Ureter (tissue), 1 donor: ENCODE data around the gene CUEDC1. TPM values are rescaled to one million over a fixed set of nuclear protein-coding genes. Genes with fewer than 3 reads are reported as not detected.
"Not testable (repeated sequence)": the region's sequence is repeated elsewhere in the genome, so short reads cannot be mapped to it uniquely, and the experiment has no call there.

Experiments used
- DNase-seq: peaks from one replicate; pipeline ENCODE4 v3.0.0-alpha.2; 2020; ENCODE audit warnings: low spot score
- total RNA-seq: library from RNA; stranded (reverse); gene quantifications from one replicate; pipeline ENCODE4 v1.2.4, GENCODE V29; 2023
- donor health status: DM: yes; HTN: yes; CAD: no.

Gene CUEDC1
- total RNA-seq, 1 donor from 2014 or later, result 36.9 TPM

DNA sequence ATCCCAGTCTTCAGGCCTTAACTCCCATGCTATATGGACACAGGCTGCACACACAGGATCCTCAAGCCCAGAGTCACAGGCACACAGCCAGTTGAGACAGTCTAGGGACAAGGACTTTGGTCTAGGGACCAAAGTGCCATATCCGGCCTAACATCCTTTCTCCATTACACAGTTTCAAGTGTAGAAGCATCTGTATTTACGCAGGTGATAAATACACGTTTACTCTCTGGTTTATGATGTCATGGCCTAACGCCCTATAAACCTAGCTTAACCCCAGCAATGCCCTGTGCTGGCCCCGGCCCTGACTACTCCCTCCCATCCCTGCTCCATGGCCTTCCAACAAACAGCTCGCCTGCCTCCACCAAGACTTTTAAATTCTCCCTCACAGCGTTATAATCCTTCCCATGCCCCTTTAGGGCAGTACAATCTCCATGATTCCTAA is 17.1 kb downstream of the CUEDC1 start:
- no peak for DNase-seq

DNA sequence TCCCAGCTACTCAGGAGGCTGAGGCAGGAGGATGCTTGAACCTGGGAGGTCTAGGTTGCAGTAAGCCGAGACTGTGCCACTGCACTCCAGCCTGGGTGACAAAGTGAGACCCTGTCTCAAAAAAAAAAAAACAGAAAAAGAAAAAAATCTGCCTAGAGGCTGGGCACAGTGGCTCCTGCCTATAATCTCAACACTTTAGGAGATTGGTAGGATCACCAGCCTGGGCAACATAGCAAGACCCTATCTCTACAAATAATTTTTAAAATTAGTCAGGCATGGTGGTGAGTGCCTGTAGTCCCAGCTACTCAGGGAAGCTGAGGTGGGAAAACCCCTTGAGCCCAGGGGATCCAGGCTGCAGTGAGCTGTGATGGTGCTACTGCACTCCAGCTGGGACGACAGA is 17.7 kb downstream of the CUEDC1 start:
- no peak for DNase-seq

DNA sequence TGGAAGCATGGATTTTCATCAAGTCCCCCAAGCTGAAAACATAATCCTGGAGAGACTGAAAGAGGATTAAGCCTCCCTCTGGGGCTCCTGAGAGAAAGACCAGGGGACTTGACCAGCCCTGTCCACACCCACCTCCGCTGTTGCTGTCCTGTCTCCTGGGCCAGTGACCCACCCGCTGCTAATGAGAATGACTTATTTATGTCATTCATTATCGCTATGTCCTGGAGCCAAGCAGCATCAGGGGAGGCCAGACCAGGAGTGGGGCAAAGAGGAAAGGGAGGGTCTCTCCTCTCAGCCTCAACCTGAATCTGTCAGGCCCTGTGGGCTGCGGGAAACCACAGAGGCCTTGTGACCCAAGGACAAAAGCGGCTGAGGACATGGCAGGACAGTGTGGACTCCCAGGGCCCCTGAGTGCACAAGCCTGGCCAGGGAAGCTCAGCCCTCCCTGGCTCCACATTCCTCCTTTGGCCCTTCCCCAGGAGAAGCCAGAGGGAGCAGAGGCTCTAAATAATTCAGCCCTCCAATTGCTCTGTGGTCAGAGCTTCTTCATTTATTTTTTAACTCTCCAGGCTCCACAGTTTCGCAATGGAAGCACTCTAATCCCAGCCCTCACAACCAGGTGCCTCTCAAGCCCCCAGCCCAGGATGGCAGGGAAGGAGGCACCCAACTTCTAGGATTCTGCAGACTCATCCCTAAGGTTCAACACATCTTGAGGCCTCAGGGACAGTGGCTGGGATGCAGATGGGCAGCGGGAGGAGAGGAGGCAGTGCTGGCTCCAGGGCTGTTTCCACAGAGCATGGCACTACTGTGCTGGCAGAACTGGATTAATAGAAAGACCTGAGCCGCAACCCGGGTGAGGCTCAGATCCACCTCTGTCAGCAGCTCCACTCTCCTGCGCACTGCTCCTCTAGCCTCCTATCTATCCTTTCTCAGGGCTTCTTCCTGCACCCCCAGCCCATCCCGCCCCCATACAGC is 19.1 kb downstream of the CUEDC1 start:
- peak; percentile 70 for DNase-seq

DNA sequence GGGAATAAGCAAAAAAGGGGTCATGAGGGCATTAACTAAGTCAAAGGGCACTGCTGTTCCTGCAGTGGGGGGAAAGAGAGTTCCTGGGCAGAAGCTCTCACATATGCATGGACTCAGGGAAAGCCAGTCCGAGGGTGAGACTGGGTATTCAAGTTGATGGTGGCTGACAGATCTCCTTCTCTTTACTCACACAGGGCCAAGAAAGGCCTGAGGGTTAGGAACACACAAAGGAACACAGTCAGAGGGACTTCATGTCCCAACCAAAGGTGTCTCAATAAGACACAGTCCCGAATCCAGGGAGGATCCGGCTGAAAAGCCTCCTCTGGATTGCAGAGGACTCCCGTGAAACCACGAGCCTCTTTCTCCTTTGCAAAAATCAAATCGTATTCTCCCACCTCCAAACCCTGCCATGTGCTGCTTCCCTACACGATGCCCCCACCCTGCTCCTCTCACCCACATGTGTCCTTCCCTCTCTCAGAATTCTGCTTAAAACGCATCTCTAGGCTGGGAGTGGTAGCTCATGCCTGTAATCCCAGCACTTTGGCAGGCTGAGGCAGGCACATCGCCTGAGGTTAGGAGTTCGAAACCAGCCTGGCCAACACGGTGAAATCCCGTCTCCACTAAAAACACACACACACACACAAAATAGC is 23.6 kb downstream of the CUEDC1 start:
- no peak for DNase-seq

DNA sequence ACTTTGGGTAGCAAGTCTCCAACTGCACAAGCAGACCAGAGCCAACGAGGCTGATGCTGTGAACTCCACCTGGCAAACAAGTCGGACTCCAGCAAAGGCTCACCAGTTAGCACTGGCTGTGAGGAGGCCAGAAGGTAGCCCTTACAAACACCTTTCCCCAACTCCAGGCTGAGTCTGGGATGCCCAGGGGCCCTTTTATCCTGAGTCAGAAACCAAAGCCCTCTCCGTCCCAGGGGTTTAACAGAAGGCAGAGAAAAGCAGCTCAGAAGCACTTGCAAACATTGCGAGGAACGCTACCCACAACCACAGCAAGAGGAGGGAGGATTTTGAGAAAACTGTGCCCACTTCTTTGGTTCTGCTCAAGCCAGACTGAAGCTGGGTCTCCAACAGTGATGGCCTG is 25.0 kb downstream of the CUEDC1 start:
- no peak for DNase-seq

DNA sequence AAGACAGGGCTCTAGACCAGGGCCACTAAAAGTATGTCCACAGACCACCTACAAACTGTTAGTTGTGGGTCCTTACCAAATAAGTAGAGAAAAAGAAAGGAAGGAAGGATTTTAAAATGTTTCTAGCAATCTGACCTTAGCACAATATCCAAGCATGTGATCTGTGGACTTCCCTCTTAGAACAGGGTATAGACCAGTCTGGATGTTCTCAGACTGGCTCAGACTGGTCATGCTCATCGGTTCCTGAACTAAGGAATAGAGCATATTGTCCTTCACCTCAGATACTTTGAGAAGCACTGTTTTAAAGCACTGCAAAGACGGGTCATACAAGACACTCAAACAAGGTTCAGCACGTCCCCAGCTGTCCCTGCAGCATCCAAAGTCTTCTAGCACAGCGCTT is 25.8 kb downstream of the CUEDC1 start:
- DNase-seq, result no peak

DNA sequence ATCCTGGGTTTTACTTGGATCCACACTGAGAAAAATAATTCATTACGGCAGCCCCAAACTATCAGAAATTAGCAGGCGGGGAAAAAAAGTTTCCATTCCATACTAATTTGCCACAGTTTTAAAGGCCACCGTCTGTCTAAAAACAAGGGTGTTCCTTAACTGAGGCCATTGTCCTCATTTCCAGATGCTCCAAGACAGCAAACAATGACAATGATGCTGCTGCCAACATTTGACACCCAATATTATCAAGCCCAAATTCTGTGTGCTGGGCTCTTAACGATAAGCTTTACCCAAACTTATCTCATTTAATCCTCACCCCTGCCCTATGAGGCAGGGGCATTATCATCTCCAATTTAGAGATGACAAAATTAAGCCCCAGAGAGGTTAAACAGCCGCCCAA is 26.3 kb downstream of the CUEDC1 start:
- DNase-seq, result no peak

DNA sequence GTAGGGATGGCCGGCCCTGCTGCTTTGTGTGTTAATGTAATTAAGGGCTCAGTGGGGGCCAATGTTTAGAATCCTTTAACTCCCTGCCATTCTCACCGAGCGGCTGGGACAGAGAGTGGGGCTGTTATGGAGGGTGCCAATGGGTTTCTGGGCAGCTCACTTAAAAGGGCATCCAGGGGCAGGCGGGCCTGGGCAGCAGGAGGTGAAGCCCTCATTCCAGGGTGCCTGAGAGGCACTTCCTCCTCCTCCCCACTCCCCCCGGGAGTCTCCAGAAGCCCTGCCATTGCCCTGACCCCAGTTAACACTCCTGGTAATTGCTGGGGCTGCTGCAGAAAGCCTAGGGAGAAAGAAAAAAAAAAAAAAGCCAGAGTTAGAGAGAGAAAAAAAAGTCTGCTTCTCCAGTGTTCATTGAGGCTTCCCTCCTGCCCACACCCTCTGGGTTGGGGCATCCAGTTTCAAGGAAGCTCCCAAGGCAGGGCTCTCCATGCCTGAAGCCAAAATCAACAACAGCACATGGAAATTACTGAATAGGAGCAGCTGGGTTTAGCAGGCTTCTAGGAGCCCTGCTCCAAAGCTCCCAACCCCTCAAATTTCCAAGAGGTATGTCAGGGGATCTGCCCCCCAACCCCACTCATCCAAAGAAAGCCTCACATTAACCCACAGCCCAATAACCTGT is 28.0 kb downstream of the CUEDC1 start:
- DNase-seq, result no peak

DNA sequence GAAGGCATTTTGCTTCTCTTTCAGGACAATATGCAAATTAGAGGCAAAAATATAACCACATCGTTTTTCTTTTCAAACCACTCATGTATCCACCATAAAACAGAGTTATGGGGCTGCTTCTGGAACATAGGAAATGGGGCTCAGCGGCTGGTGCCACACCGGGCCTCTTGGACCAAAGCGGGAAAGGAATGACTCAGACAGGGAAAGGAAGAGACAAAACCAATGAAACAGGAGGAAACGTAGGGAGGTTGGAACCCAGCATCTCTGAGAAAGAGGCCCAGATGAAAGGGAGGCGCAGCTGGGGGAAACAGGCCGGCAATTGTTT is 28.5 kb downstream of the CUEDC1 start:
- DNase-seq, result no peak

DNA sequence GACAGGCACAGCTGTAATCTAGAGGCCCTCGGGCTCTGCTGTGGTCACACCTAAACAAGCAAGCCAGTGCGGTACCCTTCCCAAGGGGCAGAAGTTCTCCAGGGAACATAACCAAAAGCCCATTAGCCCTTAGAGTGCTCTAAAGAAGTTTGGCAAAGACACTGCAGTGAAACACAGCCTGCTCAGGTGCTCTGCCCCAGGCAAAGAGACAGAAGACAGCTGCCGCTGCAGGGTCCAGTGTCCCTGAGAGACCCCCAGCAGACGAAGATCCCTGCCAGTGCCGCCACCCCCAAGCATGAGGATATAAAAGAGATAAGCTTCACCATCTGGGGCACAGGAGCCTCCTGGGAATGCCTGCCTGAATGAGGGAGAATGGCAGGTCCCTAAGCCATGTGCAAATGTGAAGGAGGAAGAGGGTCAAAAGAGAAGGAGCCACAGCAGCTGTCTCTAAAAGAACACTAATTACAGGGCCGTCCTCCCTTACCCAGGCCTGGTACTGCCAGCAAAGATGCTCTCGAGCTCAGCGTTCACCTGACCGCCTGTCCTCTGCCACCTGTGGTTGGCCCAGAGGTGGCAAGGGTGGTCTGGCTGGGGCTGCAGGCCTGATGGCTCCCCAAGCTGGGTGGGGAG is 29.7 kb downstream of the CUEDC1 start:
- DNase-seq, result no peak

DNA sequence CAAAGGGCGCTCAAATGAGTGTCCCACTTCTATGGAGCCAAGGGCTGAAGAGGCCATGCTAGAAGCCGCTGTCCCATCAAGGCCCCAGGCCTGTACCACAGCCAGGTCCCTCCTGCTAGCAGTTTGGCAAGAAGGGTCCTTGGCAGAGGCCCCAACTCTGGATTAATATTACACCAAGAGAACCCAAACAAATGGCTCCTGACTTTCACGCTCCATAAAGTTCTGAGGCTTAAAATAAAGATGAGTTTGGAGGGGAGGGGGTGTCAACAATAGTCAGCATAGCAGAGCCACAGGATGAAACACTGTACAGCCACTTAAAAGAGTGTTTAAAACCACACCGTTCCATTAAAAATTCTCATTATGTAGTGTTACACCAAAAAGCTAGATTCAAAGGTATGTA is 30.5 kb downstream of the CUEDC1 start:
- DNase-seq, result no peak

DNA sequence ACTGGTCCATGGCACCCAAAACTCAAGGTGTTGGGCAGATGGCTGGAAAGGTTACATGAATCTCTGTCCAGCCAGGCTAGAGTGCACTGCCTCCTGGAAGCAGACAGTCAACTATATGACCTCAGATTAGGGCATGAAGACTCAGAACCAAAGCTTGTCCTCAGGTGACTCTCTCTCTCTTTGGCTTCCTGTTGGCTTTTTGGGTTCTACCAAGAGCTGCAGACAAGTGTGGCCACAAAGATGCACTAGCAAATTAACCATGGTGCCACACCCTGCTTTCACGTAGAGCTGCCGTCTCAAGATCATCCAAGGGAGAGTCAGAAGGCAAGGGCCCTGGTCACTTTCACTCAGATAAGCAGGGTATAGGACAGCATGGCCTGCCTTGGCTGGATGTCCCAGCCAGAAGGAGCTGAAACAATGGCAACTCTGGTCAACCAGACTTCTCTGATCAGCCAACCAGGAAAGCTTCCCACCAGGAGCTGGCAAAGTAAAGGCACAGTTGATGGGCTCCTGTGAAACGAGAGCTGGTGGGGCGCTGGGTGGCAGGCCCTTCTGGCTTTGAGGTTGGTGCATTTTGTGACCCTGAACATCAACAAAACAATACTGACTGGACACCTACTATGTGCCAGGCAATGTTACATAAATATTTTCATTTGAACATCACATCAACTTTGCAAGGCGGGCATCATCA is 31.9 kb downstream of the CUEDC1 start:
- DNase-seq, result no peak

DNA sequence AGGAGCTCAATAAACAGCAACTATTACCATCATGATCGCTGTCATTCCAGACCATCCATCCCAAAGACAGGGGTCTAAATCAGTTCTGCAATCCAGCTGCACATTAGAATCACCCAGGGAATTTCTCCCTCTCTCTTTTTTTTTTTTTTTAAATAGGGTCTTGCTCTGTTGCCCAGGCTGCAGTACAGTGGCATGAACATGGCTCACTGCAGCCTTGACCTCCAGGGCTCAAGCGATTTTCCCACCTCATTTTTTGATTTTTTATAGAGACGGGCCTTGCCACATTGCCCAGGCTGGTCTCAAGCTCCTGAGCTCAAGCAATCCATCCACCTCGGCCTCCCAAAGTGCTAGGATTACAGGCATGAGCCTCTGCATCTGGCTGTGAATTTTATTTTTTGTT is 32.5 kb downstream of the CUEDC1 start:
- not testable (repeated sequence) for DNase-seq

DNA sequence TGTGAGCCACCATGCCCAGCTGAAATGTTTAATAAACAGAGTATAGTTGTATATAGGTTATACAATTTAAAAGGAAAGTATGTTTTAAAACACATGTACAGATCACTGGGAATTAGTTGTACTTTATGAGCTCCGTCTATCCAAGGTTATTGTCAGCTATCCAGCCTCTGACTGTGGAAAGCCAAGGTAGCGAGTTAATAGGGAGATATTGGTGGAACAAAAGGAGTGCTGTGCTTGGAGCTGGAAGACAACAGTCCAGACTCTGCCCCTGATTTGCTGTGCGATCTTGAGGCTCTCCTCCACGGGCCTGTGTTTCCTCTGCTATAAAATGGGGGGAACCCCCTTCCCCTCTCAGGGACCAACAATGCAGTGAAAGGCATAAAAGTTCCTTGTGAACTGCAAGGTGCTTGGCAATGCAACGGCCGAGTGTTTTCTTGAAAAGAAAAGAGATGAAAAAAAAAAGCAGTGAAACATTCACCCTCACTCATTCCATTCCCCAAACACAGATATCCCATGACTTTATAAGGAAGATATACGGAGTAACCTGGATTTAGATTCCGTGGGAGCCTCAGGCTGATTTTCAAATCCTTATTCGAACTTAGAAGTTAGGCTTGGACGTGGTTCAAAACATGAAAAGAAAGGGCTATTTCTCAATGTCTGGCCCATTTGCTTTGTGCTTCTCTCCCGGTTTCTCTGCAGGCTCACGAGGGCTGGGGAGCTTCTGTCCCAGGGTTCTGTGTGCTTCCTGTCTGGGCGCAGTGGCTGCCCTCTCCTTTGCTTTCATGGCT is 34.1 kb downstream of the CUEDC1 start:
- no peak for DNase-seq

DNA sequence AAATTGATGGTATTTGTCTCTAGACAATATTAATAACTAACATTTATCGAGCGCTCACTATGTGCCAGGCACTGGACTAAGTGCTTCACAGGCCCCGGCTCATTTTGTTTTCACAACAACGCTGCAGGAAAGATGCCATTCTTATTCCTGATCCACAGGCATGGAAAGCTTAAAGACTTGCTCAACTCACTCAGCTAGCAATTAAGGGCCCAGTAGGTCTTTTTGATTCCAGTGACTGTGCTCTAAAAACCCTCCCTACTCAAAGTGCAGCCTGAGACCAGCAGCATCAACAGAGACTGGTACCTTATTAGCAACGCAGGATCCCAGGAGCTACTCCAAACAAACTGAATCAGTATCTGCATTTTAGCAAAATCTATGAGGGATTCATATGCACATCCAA is 35.3 kb downstream of the CUEDC1 start:
- DNase-seq, result no peak

DNA sequence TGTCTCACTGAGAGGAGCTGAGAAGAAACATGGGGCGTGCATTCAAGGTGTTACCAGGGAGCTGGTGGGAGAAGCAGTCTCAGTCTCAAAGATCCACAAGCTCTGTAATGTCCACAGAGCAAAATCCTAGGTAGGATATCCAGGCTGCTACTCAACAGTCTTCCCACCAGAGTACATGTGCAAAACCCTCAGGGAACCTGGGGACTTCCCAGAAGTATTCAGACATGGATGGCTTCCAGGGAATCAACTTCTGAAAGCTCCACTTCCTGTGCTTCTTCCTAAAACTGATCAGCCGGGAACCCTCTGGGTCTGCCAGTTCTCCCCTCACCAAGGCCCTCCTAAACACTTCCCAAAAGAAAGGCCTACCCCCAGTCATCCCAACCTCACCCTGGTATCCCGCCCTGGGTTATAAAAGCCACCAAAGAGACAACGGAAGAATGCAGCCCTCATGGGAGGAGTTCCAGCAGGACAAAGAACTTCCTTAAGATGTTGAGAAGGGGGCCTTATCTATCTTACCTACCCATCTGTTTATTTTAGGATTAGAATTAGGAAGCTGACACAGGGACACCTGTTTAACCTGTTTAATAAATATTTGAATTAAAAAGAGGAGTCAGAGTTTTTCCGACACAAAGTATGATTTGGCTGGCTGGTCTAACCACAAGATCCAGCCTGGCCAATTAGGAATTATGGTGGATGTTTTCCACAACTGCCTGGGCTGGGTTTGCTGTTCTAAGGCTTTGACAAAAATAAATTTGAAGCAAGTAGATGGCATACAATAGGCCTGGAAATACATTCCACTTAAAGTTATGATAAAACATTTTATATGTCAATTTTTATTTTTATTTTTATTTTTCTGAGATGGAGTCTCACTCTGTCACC is 37.0 kb downstream of the CUEDC1 start:
- DNase-seq, result no peak

DNA sequence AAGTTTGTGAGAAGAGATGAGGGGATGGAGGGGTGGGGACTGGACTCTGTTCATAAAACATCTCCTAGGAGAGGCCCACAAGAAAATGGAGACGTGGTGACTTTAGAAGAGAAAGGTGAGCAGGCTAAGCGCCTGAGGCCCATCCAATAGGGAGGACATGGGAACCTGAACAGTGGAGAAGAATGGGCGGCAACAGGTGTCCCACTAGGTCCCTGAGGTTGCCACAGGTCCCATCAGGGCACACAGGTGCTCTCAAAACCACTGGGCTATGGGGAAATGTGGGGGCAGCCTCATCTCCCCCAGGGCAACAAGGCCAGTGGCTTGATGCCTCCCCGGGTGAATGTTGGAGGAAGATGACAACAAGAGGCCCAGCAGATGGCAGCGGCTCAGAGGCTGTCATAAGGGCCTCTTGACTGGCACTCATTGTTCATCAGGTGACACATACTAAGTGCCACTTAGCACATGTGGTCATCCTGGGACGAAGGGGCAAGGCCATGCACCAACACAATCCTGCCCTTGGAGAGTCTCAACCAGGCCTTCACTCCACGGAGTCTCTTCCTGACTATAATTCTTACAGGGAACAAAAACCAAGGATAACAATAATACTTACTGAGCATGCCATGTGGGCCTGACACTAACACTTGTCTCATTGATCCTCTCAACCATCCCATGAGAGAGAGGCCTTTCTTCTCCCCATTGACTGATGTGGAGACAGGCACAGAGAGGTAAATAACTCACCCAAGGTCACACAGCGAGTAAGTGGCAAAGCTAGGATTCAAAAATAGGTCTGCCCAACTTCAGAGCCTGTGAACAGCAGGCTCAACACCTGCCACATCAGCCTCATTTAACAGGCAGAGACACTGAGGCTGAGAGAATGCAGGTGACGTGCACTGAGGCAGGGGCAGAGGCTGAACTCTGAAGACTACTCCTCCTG is 38.0 kb downstream of the CUEDC1 start:
- DNase-seq, result no peak

DNA sequence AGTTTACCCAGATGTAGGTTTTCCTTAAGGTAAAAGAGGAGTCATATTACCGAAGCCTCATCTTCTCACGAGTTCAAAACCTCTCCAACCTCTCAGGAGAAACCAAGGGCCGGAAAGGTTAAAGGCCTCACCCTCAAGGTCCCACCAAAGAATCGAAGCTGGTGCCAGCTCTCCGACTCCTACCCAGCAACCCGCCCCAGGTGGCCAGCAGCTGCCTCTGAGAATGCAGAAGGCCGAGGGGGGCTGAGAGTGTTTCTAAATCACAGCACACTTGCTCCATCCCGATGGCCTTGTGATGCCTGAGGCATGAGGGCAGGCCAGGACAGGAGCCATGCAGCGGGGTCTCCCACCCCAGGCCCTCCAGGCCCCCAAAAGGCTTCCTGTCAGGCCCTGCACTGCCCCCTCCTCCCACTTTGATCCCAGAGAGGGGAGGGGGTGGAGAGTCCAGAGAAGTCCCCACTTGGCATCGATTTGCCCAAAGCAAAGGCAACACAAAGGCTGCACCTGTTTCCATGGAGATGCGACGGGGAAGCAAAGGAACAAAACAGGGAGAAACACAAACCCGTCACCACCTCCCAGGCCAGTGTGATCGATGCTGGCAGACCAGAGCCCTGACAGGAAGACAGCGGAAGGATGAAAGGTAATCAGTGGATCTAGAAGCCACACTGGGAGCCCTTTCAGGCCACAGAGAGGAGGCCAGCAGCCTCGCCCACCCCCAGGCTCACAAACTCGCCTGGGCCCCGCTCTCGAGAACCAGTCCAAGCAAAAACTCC is 39.0 kb downstream of the CUEDC1 start:
- DNase-seq, result no peak
